Mesendoderm (in vitro differentiated cells): Measurements from ENCODE around the gene PXK.

ENCODE experiments used
- DNase-seq: peaks from one replicate; pipeline ENCODE4 v3.0.0; 2013
- H2AK5ac ChIP-seq: 2 replicates; pipeline ENCODE4 v1.6.1; 2013; ENCODE audit warnings: low read length, inconsistent platforms
- H2BK120ac ChIP-seq: 2 replicates; pipeline ENCODE4 v1.6.1; 2013; ENCODE audit warnings: low read depth, mild to moderate bottlenecking, low read length, moderate library complexity, mixed read lengths
- H2BK15ac ChIP-seq: replicated peaks from 2 replicates; pipeline ENCODE4 v1.6.1; 2013; ENCODE audit warnings: low read depth, mild to moderate bottlenecking, moderate library complexity
- H2BK5ac ChIP-seq: 2 replicates; pipeline ENCODE4 v1.6.1; 2013; ENCODE audit warnings: low read length, inconsistent platforms
- H3K18ac ChIP-seq: 2 replicates; pipeline ENCODE4 v1.6.1; 2013; ENCODE audit warnings: mild to moderate bottlenecking, low read length, mixed read lengths
- H3K23ac ChIP-seq: one replicate; pipeline ENCODE4 v1.6.1; 2013; ENCODE audit warnings: low read length
- H3K27ac ChIP-seq: 2 replicates; pipeline ENCODE4 v1.5.1; 2013; ENCODE audit warnings: low read depth, mild to moderate bottlenecking, inconsistent platforms, low read length, moderate library complexity
- H3K27me3 ChIP-seq: 2 replicates; pipeline ENCODE4 v1.6.1; 2013; ENCODE audit warnings: low read length, control low read depth, mild to moderate bottlenecking, inconsistent platforms; ENCODE audit not compliant: insufficient read depth, poor library complexity
- H3K36me3 ChIP-seq: 2 replicates; pipeline ENCODE4 v1.6.1; 2013; ENCODE audit warnings: low read length, inconsistent platforms; ENCODE audit not compliant: control insufficient read depth, insufficient read depth
- H3K4ac ChIP-seq: one replicate; pipeline ENCODE4 v1.6.1; 2013; ENCODE audit warnings: low read depth, mild to moderate bottlenecking, low read length, moderate library complexity
- H3K4me1 ChIP-seq: 2 replicates; pipeline ENCODE4 v1.6.1; 2013; ENCODE audit warnings: low read depth, low read length, inconsistent platforms; ENCODE audit not compliant: control insufficient read depth
- H3K4me2 ChIP-seq: 2 replicates; pipeline ENCODE4 v1.6.1; 2013; ENCODE audit warnings: low read length
- H3K4me3 ChIP-seq: 2 replicates; pipeline ENCODE4 v1.5.1; 2013; ENCODE audit warnings: mild to moderate bottlenecking, low read length
- H3K56ac ChIP-seq: one replicate; pipeline ENCODE4 v1.6.1; 2013; ENCODE audit warnings: low read length
- H3K79me1 ChIP-seq: 2 replicates; pipeline ENCODE4 v1.6.1; 2013; ENCODE audit warnings: low read length, inconsistent platforms
- H3K79me2 ChIP-seq: 2 replicates; pipeline ENCODE4 v1.6.1; 2013; ENCODE audit warnings: mild to moderate bottlenecking, low read length; ENCODE audit not compliant: control insufficient read depth, insufficient read depth
- H3K9ac ChIP-seq: 2 replicates; pipeline ENCODE4 v1.6.1; 2013; ENCODE audit warnings: low read length, inconsistent platforms
- H4K5ac ChIP-seq: one replicate; pipeline ENCODE4 v1.6.1; 2013; ENCODE audit warnings: low read length
- H4K8ac ChIP-seq: one replicate; pipeline ENCODE4 v1.6.1; 2013; ENCODE audit warnings: low read depth, mild to moderate bottlenecking, control low read depth, low read length, moderate library complexity
- WGBS: extraction: QIAGEN DNeasy Blood & Tissue Kit; methylation state at CpG from one replicate; pipeline ENCODE4 v1.1.7; 2013; ENCODE audit warnings: low lambda C conversion rate, missing lambda C conversion rate; ENCODE audit not compliant: insufficient coverage; ENCODE audit errors: extremely low coverage; 5-methylcytosine and 5-hydroxymethylcytosine counted together

PXK gene

GRCh38 chr3:58324391-58325390, 8.0 kb upstream of the PXK start:
- H2BK15ac ChIP-seq: no peak overlapping the region
- no peaks in the 10 kb centered on the region for H3K36me3 ChIP-seq
- H2BK5ac ChIP-seq: no peak overlapping the region
- no peak overlapping the region for H4K5ac ChIP-seq
- H4K8ac ChIP-seq: no peak overlapping the region
- no peaks in the 10 kb centered on the region for H3K79me2 ChIP-seq
- H3K56ac ChIP-seq: no peak overlapping the region
- H3K4me3 ChIP-seq: no peak overlapping the region
- no peak overlapping the region for H3K18ac ChIP-seq
- H3K27me3 ChIP-seq: no peaks in the 10 kb centered on the region
- no peak overlapping the region for H3K9ac ChIP-seq
- H3K4me2 ChIP-seq: no peak overlapping the region
- WGBS: no CpG with 5 or more reads among the region's 7 CpGs
- no peaks in the 10 kb centered on the region for H3K4me1 ChIP-seq
- no peaks in the 10 kb centered on the region for H3K79me1 ChIP-seq
- DNase-seq: no peak
- no peak overlapping the region for H2AK5ac ChIP-seq
- no peak overlapping the region for H3K23ac ChIP-seq
- H3K27ac ChIP-seq: no peak overlapping the region
- no peak overlapping the region for H2BK120ac ChIP-seq
- H3K4ac ChIP-seq: no peak overlapping the region

- Histone ChIP-seq H2BK120ac (no peak overlapping the region), H3K9ac (no peak overlapping the region), H3K4me3 (no peak overlapping the region), H3K18ac (no peak overlapping the region), H3K4me1 (no peaks in the 10 kb centered on the region), H3K27ac (no peak overlapping the region), H3K79me1 (no peaks in the 10 kb centered on the region), H4K8ac (no peak overlapping the region), H3K23ac (no peak overlapping the region), H3K79me2 (no peaks in the 10 kb centered on the region), H3K56ac (no peak overlapping the region), H3K4ac (no peak overlapping the region), H2AK5ac (no peak overlapping the region), H3K4me2 (no peak overlapping the region), H3K27me3 (no peaks in the 10 kb centered on the region), H2BK15ac (no peak overlapping the region), H2BK5ac (no peak overlapping the region), H3K36me3 (no peaks in the 10 kb centered on the region), H4K5ac (no peak overlapping the region)
- WGBS: no CpG with 5 or more reads among the region's 2 CpGs
- DNase-seq: no peak
Observed at GRCh38 chr3:58325525-58325992, 7.1 kb upstream of the PXK start.

- Histone ChIP-seq H3K36me3 (no peaks in the 10 kb centered on the region), H3K4me1 (no peaks in the 10 kb centered on the region), H3K23ac (no peak overlapping the region), H2BK5ac (no peak overlapping the region), H3K79me2 (no peaks in the 10 kb centered on the region), H3K79me1 (no peaks in the 10 kb centered on the region), H3K4me3 (no peak overlapping the region), H4K5ac (no peak overlapping the region), H3K27me3 (no peaks in the 10 kb centered on the region), H3K27ac (no peak overlapping the region), H3K9ac (no peak overlapping the region), H2BK15ac (no peak overlapping the region), H3K18ac (no peak overlapping the region), H4K8ac (no peak overlapping the region), H3K56ac (no peak overlapping the region), H3K4me2 (no peak overlapping the region), H2BK120ac (no peak overlapping the region), H3K4ac (no peak overlapping the region), H2AK5ac (no peak overlapping the region)
- no CpG with 5 or more reads among the region's 8 CpGs for WGBS
- DNase-seq: no peak
Observed at GRCh38 chr3:58326267-58326900, 6.3 kb upstream of the PXK start.

- no peaks in the 10 kb centered on the region for H3K4me1 ChIP-seq
- WGBS: no CpG with 5 or more reads among the region's 8 CpGs
- H3K4ac ChIP-seq: no peak overlapping the region
- no peak overlapping the region for H3K4me3 ChIP-seq
- H4K5ac ChIP-seq: no peak overlapping the region
- no peak overlapping the region for H2AK5ac ChIP-seq
- H3K9ac ChIP-seq: no peak overlapping the region
- H3K79me2 ChIP-seq: no peaks in the 10 kb centered on the region
- no peak overlapping the region for H2BK120ac ChIP-seq
- no peak overlapping the region for H2BK5ac ChIP-seq
- no peak overlapping the region for H3K56ac ChIP-seq
- H3K18ac ChIP-seq: no peak overlapping the region
- H3K27ac ChIP-seq: no peak overlapping the region
- H3K27me3 ChIP-seq: no peaks in the 10 kb centered on the region
- no peak overlapping the region for H4K8ac ChIP-seq
- no peak for DNase-seq
- H3K4me2 ChIP-seq: no peak overlapping the region
- no peak overlapping the region for H2BK15ac ChIP-seq
- H3K79me1 ChIP-seq: no peaks in the 10 kb centered on the region
- no peak overlapping the region for H3K23ac ChIP-seq
- H3K36me3 ChIP-seq: no peaks in the 10 kb centered on the region
Observed at GRCh38 chr3:58329150-58329921, 3.4 kb upstream of the PXK start.

DNA sequence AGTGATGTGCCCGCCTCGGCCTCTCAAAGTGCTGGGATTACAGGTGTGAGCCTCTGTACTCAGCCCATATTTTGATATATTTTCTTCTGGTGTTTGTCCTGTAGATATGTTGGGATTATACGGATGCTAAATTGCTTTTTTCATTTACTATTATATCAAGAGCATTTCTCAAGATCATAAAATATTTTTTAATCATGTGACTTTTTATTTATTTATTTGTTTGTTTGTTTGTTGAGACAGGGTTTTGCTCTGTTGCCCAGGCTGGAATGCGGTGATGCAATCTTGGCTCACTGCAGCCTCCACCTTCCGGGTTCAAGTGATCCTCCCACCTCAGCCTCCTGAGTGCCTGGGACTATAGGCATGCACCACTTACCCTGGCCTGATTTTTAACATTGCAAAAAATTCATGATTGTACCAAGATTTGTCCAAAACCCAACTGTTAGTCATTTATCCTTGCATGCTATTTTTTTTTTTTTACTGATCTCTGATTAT, 2.7 kb upstream of the PXK start:
- Histone ChIP-seq H3K56ac (no peak overlapping the region), H3K27ac (no peak overlapping the region), H3K79me1 (no peaks in the 10 kb centered on the region), H4K8ac (no peak overlapping the region), H3K36me3 (no peaks in the 10 kb centered on the region), H2BK120ac (no peak overlapping the region), H3K4me3 (no peak overlapping the region), H4K5ac (no peak overlapping the region), H2BK5ac (no peak overlapping the region), H3K27me3 (no peaks in the 10 kb centered on the region), H2AK5ac (no peak overlapping the region), H3K4me1 (no peaks in the 10 kb centered on the region), H3K23ac (no peak overlapping the region), H3K9ac (no peak overlapping the region), H3K18ac (no peak overlapping the region), H3K79me2 (no peaks in the 10 kb centered on the region), H3K4me2 (no peak overlapping the region), H3K4ac (no peak overlapping the region), H2BK15ac (no peak overlapping the region)
- no peak for DNase-seq
- WGBS: no CpG with 5 or more reads among the region's 5 CpGs
